Endodermal cell (in vitro differentiated cells): ENCODE results near the gene ERVW-1. TPM values are rescaled to one million over a fixed set of nuclear protein-coding genes. Genes with fewer than 3 reads are reported as not detected.

ENCODE experiments used
- DNase-seq: peaks from one replicate; pipeline ENCODE4 v3.0.0-alpha.2; 2017
- H3K27ac ChIP-seq: 2 replicates; pipeline ENCODE4 v1.5.1; 2013; ENCODE audit warnings: mild to moderate bottlenecking, low read depth, low read length, moderate library complexity
- H3K27me3 ChIP-seq: 2 replicates; pipeline ENCODE4 v1.6.1; 2013; ENCODE audit warnings: mild to moderate bottlenecking, low read length, moderate library complexity; ENCODE audit not compliant: insufficient read depth, control insufficient read depth, poor library complexity, severe bottlenecking
- H3K36me3 ChIP-seq: 2 replicates; pipeline ENCODE4 v1.7.0; 2013; ENCODE audit warnings: mild to moderate bottlenecking, low read length, moderate library complexity; ENCODE audit not compliant: control insufficient read depth, insufficient read depth
- H3K4me1 ChIP-seq: one replicate; pipeline ENCODE4 v1.7.0; 2013; ENCODE audit warnings: low read length; ENCODE audit not compliant: control insufficient read depth, insufficient read depth
- H3K4me3 ChIP-seq: 2 replicates; pipeline ENCODE4 v1.5.1; 2013; ENCODE audit warnings: mild to moderate bottlenecking, low read length, moderate library complexity
- H3K9ac ChIP-seq: 2 replicates; pipeline ENCODE4 v1.6.1; 2013; ENCODE audit warnings: mild to moderate bottlenecking, low read length, moderate library complexity; ENCODE audit not compliant: poor library complexity, severe bottlenecking; ENCODE audit errors: extremely low read depth
- H3K9me3 ChIP-seq: 2 replicates; pipeline ENCODE4 v1.6.1; 2013; ENCODE audit warnings: mild to moderate bottlenecking, low read length, moderate library complexity; ENCODE audit not compliant: control insufficient read depth
- H3K27ac Mint-ChIP-seq: 2 replicates; pipeline ENCODE4 v1.8.0; 2020; ENCODE audit warnings: mixed read lengths
- H3K27me3 Mint-ChIP-seq: 2 replicates; pipeline ENCODE4 v1.8.0; 2021; ENCODE audit warnings: mild to moderate bottlenecking, mixed read lengths; ENCODE audit not compliant: insufficient read depth
- H3K36me3 Mint-ChIP-seq: 2 replicates; pipeline ENCODE4 v1.8.0; 2020; ENCODE audit warnings: low read depth, mixed read lengths
- H3K4me1 Mint-ChIP-seq: 2 replicates; pipeline ENCODE4 v1.8.0; 2020; ENCODE audit warnings: mixed read lengths
- H3K4me3 Mint-ChIP-seq: 2 replicates; pipeline ENCODE4 v1.8.0; 2020; ENCODE audit warnings: mild to moderate bottlenecking, moderate library complexity, mixed read lengths
- H3K9me3 Mint-ChIP-seq: 2 replicates; pipeline ENCODE4 v1.8.0; 2020; ENCODE audit warnings: mild to moderate bottlenecking, mixed read lengths
- CTCF ChIP-seq: fragments of 200-600 bp; sonication (generic); conservative IDR thresholded peaks from 2 replicates; pipeline ENCODE4 v1.5.0; 2021; ENCODE audit warnings: antibody characterized with exemption, mild to moderate bottlenecking
- WGBS, 2 experiments: methylation state at CpG; one replicate each; pipeline versions ENCODE4 v1.1.5 to v1.1.7; 2013; ENCODE audit warnings: missing lambda C conversion rate in 2 of 2, mixed read lengths in 1 of 2; ENCODE audit not compliant: insufficient coverage in 1 of 2, insufficient read length in 1 of 2; 5-methylcytosine and 5-hydroxymethylcytosine counted together
- total RNA-seq, 2 donors: library from RNA; stranded (reverse); fragmentation: NEBNext Ultra II Directional in 1 of 2; extraction: Animal tissue kit (Norgen Biotek cat#: 25700) in 1 of 2; gene quantifications; 2 replicates in 1 of 2; 3 replicates in 1 of 2; pipeline ENCODE4 v1.2.1, GENCODE V29; 2021

Gene ERVW-1
- total RNA-seq, 2 donors from 2014 or later, result 1.6 to 2.2 TPM

DNA sequence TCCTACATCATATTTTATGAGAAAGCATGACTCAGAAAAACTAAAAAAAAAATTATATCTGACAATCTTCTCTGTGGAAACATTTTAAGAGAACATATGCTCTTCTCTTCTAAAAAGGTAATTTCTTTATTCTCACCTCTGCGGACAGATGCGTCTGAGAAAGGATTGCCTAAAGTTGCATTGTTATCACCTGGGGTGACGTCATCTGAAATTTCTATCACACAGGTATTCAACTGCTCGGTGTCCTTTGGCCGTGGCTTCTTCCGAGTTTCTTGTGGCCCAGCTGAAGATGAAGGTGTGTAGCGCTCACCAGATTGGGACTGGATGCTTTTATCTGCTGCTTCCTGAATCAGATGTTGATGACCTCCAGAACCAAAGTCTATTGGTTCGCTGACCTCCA, 44.7 kb downstream of the ERVW-1 start:
- H3K4me3 Mint-ChIP-seq, result no peak overlapping the region
- no peaks in the 10 kb centered on the region for H3K9me3 Mint-ChIP-seq
- Histone ChIP-seq H3K27ac (no peak overlapping the region), H3K4me1 (no peaks in the 10 kb centered on the region), H3K9me3 (no peaks in the 10 kb centered on the region), H3K9ac (no peak overlapping the region), H3K4me3 (no peak overlapping the region), H3K27me3 (no peaks in the 10 kb centered on the region), H3K36me3 (no peaks in the 10 kb centered on the region)
- no peak for TF ChIP-seq CTCF
- H3K4me1 Mint-ChIP-seq, result no peaks in the 10 kb centered on the region
- no peaks in the 10 kb centered on the region for H3K36me3 Mint-ChIP-seq
- no peak for DNase-seq
- peaks cover 2% of the 10 kb centered on the region for H3K27me3 Mint-ChIP-seq
- 91 to 97% methylated on average over 3 to 8 of the region's 8 CpGs for WGBS, 2 experiments
- H3K27ac Mint-ChIP-seq, result no peak overlapping the region

DNA sequence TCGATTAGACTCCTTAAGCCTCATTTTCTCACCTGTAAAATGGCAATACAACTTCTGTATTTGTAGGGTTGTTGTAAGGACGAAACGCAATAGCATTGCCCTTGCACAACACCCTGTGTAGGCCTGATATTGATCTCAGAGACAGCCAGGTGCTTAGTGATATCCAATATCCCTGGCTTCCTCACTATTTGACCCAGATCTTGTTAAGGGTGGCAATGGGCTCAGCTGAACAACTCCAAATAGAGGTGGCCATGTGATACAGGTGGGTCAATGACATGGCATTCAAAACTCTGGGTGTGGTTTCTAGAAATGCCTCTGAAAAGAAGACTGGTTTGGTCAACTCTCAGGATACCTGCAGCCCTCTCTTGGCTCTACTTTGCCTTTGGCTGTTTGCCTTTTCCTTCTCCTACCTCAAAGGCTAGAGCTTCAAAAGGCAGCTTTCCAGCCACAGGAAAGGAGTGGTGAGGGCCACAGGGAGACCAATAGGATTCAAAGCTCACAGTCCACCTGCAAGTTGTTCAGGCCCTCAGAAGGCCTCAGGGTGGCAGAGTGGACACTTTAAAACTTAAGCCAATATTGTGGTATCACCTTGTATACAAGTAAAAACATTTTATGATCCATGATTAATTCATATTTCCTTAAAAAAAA, 45.3 kb downstream of the ERVW-1 start:
- Histone ChIP-seq H3K9me3 (no peaks in the 10 kb centered on the region), H3K9ac (no peak overlapping the region), H3K36me3 (no peaks in the 10 kb centered on the region), H3K27ac (no peak overlapping the region), H3K4me1 (no peaks in the 10 kb centered on the region), H3K27me3 (no peaks in the 10 kb centered on the region), H3K4me3 (no peak overlapping the region)
- H3K9me3 Mint-ChIP-seq, result no peaks in the 10 kb centered on the region
- H3K4me3 Mint-ChIP-seq, result no peak overlapping the region
- WGBS, 2 experiments, result 80 to 92% methylated on average over 1 to 3 of the region's 3 CpGs
- no peaks in the 10 kb centered on the region for H3K36me3 Mint-ChIP-seq
- H3K27ac Mint-ChIP-seq, result no peak overlapping the region
- TF ChIP-seq CTCF, result no peak
- peaks cover 2% of the 10 kb centered on the region for H3K27me3 Mint-ChIP-seq
- H3K4me1 Mint-ChIP-seq, result no peaks in the 10 kb centered on the region
- no peak for DNase-seq

DNA sequence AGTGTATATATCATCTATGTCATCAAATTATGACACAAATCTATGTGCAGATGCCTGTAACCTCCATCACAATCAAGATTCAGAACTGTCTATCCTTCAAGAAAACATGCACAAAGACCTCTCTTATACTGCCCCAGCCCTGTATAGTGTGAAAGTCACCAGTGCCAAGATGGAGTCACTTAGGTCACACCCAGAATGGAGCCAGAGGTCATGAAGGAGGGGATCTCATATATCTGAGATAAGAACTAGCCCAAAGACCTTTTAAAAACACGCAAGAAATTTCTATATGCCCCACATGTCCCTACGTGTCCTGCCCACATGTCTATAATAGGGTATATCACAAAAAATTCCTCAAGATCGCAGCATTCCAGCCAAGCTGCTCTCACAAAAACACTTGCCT, 50.6 kb downstream of the ERVW-1 start:
- no peak overlapping the region for H3K9ac ChIP-seq
- no peak for TF ChIP-seq CTCF
- H3K4me1 Mint-ChIP-seq, result peaks cover 7% of the 10 kb centered on the region
- peaks cover 3% of the 10 kb centered on the region for H3K27me3 Mint-ChIP-seq
- DNase-seq, result no peak
- H3K9me3 ChIP-seq, result no peaks in the 10 kb centered on the region
- H3K36me3 Mint-ChIP-seq, result no peaks in the 10 kb centered on the region
- no peaks in the 10 kb centered on the region for H3K36me3 ChIP-seq
- no peak overlapping the region for H3K27ac Mint-ChIP-seq
- WGBS, 2 experiments, result 88 to 97% methylated on average over 3 of the region's 3 CpGs
- H3K27me3 ChIP-seq, result no peaks in the 10 kb centered on the region
- no peak overlapping the region for H3K4me3 ChIP-seq
- H3K4me1 ChIP-seq, result no peaks in the 10 kb centered on the region
- no peaks in the 10 kb centered on the region for H3K9me3 Mint-ChIP-seq
- no peak overlapping the region for H3K27ac ChIP-seq
- H3K4me3 Mint-ChIP-seq, result no peak overlapping the region
